ENCODE data around the gene IL6ST.

DNA sequence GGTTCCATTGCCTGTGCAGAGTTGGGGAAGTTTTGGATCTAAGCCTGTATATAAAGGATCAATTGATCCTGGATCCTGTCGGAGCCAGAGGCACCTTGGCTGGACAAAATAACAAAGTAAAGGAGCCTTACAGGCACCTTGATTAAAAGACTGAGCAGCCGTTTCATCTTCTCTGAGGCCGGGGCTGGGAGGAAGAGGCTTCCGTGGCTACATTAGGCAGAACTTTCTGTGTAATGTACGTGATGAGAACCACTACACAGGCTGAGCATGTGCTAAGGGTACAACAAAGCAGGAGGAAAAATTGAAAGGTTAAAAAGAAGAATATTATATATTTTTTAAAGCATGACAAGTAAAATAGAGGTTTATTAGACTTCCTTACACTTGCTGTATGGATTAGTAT, 106.6 kb downstream of the IL6ST start:
- TF ChIP-seq, protein P1, sequence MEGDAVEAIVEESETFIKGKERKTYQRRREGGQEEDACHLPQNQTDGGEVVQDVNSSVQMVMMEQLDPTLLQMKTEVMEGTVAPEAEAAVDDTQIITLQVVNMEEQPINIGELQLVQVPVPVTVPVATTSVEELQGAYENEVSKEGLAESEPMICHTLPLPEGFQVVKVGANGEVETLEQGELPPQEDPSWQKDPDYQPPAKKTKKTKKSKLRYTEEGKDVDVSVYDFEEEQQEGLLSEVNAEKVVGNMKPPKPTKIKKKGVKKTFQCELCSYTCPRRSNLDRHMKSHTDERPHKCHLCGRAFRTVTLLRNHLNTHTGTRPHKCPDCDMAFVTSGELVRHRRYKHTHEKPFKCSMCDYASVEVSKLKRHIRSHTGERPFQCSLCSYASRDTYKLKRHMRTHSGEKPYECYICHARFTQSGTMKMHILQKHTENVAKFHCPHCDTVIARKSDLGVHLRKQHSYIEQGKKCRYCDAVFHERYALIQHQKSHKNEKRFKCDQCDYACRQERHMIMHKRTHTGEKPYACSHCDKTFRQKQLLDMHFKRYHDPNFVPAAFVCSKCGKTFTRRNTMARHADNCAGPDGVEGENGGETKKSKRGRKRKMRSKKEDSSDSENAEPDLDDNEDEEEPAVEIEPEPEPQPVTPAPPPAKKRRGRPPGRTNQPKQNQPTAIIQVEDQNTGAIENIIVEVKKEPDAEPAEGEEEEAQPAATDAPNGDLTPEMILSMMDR (IDR thresholded peaks at IDR 0.05) = no peak
- no peak for TF ChIP-seq POLR2A (IDR thresholded peaks at IDR 0.05)
